NCI-H2171 (cell line): ENCODE results near the gene IGLON5.

Source experiments
- DNase-seq: peaks from one replicate; lab custom pipeline; 2025; lab: John Stamatoyannopoulos, UW

Gene IGLON5

DNA sequence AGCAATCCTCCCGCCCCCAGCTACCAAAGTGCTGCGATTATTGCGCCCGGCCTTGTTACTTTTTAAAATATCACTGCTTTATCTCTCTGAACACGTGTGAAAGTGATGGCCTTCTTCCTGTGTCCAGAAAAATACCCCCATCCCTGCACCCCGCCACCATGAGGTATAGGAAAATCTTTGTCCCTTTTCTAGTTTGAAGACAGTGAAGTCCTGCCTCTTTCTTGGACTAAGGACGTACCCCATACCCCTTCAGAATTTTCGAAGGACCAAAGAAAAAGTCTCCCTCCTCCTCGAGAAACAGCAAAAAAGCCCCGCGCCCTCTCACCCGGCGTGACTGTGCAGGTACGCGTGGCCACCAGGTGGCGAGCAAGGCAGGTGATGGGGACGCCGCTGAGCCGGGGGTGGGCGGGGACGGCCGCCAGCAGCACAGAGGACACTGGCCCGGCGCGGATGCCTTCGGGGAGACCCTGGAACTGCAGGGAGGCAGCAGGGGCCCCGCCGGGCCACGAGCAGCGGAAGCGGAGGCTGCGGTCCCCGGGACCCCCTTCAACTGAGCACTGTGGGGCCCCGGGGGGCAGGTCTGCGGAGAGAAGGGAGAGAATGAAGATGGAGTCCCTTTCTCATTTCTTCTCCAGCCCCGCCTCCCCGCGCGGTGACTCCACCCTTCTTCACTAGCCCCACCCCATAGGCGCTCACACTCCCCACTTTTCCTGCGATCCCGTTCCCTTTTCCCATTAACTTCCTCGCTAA is 27.3 kb downstream of the IGLON5 start:
- peak; percentile 64 for DNase-seq

DNA sequence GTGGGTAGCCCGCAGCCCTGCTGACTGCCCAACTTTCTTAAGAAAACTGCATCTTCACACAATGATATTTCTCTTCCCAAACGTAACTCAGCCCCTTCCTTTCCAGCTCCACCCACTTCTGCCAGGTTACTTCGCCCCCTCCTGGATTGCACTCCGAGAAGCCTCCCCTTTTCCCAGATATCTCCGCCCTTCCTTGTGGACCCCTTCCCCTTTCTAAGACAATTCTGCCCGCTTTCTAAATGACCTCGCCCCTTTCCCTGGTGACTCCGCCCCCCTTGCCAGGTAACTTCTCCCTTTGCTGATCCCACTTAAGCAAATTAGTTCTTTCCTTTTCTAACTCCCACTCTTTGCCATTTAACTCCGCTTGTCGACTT is 27.9 kb downstream of the IGLON5 start:
- DNase-seq: peak; percentile 30

DNA sequence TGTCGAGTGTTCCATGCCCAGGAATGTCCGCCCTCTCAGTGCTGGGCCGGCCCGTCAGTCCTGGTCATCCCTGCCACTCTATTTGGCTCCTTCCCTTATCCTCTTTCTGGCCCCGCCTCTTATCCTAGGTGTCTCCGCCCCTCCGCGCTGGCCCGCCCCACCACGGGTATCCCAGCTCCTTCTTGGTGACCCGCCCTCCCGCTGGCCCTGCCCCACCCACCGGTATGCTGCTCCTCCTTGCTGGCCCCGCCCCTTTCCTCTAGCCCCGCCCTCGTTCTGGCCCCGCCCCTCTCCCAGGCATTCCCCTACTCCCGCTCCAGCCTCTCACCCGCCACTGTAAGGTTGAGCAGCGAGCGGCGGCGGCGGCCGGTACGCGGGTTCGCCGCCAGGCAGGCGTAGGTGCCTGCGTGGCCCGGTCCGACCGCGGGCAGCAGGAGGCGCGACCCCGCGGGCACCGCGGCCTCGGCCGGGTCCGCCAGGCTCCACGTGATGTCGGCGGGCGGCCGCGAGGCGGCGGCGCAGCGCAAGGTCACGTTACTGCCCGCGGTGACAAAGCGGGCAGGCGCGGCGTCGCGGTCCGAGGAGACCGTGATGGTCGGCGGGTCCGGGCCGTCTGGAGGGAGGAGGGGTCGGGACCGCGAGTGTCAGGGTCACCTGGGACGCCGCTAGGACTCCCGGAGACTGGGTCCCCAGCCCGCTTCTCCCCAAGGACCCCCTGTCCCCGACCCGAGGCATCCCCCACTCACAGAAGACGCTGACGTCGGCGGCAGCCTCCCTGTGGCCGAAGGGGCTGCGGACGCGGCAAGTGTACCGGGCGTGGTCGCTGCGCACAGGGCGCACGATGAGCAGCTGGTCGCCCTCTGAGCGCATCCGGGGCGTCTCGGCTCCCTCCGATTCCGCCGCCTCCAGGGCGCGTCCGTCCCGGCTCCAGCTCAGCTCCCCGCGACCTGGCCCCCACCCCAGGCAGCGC is 28.5 kb downstream of the IGLON5 start:
- DNase-seq: peak; percentile 55

DNA sequence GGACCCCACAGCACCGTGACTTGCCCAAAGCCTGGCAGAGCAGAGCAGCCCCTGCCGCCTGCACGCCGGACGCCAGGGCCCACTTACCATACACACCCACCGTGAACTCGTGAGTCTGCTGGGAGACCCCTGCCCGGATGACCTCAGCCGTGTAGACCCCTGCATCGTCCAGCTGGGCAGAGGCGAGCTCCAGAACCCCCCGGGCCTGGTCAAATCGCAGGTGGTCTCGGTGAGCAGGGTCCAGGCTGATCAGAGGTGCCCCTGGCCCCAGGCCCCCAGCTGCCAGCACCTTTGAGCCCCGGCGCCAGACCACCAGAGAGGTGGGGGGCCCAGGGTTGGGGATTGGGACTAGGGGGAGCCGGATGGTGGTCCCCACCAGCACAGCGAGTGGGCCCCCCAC is 29.6 kb downstream of the IGLON5 start:
- no peak for DNase-seq

DNA sequence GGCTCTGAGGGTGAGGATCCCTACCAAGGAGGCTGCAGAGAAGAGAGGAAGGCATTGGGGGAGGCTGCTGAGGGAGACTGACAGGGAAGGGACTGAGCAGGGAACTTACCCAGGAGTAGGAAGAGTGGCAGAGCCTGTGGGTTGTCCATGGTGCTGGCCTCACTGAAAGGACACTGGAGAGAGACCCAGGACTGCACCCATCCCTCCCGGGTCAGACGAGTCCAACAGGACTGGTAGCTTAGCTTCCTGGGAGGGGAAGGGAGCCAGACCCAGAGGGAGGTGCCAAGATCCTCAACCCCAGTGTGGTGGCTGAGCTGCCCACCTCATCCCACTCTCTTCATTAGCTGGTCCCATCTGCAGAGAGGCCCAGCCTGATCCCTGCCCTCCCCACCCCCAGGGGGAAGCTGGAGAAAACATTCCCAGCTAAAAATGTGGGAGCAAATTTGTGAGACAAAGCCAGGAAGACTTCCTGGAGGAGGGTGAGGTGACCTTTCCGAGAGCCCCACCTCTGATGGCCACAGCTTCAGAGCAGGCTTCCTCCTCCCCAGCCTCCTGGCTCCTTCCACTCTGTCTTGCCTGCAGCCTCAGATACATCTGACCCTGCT is 30.6 kb downstream of the IGLON5 start, which contains the start of gene VSIG10L:
Gene VSIG10L, minus strand, starts transcription at position 164 of the 605 bp plus-strand sequence. Its CDS starts 15 bp downstream, at position 149.
- no peak for DNase-seq

DNA sequence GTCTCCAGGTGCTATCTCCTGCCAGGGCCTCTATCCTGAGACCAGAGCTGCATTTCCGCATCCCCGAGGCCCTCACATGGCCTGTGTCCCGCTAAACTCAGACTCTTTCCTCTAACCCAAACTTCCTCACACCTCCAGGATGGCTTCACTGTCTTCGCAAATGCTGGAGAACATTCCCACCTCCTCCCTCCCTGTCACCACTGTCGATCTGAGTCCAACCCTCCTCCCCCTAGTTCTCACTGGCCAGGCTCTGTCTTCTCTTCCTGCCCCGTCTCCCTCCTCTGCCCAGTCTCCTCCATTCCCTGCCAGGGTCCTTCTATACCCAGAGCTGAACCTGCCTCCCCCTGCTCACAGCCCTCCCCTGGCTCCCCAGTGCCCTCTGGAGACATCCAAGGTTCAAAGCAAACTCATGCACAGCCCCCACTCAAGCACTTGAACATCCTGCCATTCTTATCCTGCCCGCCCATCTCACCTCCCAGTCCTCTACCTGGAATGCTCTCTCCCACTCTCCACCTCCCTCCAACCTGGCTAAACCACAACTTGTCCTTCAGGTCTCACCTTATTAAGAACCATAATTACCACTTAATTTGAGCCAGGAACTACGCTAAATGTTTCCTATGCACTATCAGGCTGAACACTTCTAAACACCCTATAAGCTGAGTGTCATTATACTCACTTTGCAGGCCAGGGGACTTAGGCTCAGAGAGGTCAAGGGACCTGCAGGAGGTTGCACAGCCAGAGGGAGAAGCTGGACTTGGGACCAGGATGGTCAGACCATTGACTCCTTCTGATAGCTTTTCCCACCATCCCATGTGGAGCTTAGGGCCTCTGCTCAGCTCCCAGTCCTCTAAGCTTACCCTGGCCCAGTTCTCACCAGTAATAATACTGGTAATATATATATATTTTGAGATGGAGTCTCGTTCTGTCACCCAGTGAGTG is 31.5 kb downstream of the IGLON5 start:
- DNase-seq: no peak

DNA sequence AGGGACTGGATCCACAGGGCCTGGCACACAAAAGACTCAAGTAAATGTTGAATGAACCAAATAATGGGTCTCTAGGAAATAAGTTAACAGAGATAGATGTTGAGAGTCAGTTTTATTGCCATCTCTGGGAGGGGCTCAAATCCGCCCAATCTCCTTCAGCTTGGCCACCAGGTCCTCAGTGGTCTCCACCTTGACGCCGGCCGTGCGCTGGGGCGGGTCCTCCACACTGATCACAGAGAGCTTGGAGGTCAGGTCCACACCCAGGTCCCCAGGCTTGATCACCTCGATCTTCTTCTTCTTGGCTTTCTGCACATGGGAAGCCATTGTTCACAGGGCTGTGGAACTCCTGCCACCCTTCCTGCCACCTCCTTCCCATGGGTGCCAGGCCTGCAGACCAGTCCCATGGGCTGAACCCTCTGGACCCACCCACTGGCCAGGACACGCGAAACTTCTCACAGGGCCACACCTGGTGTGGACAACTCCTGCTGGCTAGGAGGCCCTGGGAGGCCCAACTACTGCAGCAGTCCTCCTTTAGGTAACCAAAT is 33.7 kb downstream of the IGLON5 start:
- no peak for DNase-seq

DNA sequence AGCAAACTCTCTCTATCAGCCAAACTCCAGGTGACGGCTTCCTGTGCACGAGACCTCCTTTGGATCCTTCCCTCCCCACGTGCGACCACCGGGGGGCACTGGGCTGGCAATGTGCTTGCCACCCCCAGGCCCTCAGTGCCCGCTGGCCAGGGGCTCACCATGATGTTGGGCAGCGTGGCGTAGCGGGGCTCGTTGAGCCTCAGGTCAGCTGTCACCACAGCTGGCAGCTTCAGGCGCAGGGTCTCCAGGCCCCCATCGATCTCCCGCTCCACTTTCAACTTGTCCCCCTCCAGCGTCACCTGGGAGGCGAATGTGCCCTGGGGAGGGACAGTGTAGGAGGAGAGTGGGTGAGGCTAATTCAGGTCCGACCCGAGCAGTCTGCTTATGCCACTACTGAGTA is 35.3 kb downstream of the IGLON5 start:
- DNase-seq: no peak

DNA sequence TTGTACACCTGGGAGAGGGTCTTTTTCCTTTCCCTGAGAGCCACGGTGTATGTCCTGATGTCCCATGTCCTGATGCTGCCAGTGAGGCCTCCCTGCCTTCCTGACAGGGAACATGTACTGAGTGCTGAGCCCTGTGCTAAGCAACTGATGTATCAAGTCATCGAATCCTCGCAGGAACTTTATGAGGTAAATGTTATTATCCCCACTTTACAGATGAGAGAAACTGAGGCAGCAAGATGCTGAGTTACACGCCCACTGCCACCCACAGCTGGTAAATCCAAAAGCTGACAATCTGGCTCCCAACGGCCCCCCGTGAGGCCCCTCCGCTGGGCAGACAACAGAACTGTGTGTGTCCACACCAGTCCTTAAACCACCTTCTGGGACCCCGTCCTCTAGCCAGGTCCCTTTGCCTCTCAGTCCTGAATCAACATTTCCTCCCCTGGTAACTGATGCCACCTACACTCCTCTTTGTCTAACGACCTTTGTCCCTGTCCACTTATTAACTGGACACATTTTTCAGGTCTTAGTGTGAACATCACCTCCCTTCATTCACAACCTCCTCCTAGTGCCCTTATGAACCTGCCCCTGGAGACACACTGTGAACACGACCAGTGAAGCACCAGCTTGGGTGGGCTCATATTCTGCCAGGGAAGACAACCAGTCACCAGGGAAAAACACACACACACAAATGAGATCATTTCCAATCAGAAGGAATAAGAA is 35.9 kb downstream of the IGLON5 start:
- DNase-seq: no peak

DNA sequence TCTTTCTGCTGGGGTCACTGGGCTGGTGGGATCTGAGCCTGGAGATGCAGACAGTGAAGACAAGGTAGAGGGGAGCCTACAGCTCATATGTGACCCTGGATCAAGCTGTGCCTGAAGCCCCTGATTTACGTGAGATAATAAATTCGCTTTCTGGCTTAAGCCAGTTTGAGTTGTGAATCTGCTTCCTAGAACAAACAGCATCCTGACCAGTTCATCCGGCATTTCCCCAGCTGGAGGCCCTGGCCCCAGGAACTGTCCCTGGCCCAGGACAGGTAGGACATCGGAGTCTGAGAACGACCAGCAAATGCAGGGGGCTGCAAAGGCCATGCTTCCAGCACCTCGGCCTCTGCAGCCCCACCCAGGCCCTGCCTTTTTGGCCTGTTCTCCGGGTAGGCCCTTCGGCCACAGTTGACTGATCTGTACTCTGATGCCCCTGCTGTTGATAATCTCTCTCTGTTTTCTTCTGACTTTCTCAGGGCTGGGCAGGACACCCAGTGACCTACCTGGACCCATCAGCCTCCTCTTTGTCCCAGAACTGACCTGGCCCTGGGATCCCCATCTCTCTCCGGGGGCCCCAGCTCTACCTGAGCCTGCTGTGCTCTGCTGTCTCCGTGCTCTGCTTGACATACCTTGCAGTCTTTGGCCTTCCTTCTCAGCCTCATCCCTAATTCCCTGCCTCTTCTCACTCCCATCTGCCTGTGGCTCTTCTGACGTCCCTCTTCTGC is 40.0 kb downstream of the IGLON5 start:
- no peak for DNase-seq

DNA sequence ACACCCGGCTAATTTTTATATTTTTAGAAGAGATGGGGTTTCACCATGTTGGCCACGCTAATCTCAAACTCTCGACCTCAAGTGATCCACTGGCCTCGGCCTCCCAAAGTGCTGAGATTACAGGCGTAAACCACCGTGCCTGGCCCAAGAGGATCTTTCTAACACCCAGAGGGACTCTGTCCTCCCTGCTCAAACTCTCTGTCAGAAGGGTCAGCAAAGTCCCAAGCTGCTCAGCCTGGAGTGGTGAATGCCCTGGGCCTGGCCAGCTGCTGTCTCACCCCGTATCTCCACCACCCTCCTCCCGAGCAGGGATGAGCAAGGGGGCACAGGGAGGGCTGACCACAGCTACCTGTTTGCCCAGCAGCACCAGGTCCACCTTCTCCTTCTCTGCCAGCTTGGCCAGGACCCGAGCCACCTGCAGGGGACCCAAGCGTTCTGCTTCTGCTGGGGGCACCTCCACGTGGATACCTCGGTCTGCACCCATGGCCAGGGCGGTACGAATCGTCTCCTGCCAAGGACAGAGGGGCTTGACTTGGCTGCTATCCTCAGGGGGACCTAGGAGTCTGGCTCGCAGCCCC is 41.4 kb downstream of the IGLON5 start:
- DNase-seq: no peak

DNA sequence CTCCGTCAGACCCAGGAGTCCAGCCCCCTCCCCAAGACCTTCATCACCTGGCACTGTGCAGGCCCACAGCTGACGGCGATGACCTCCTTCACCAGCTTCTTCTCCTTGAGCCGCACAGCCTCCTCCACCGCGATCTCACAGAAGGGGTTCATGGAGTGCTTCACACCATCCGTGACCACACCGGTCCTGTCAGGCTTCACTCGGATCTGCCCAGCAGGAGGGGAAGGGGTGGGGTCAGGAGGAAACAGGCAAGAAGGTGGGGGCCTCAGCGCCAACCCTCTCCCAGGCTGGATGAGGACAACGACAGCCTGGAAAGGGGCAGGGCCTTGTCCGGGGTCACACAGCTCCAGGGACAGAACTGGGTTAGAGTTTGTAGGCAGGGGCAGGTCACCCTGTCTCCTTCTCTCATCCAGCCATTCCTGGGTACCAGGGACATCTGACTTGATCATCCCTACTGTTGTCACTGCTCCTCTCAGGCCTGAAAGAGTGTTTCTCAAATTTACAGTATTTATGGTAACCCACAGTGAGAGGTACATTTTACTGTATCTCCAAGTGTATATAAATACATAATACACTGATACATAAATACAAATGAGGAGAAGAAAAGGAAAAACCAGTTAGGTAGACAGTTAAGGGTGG is 42.8 kb downstream of the IGLON5 start:
- DNase-seq: no peak

DNA sequence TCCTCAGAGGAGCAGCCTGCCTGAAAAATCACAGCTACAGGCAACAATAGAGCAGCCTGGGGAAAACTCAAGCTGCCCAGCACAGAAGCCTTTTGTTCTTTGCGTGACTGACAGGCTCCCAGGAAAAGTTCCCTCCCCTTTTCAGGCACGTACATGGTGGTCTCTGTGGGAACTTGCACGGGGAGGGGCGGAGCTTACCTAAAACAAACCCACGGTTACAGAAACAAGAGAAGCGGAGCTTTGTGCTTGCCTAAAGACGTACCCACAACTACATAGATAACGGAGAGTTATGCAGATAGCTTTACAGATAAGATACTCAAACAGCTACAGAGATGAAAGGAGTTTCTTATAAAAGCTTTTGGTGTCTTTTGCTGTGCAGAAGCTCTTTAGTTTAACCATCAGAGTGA is 43.3 kb downstream of the IGLON5 start:
- DNase-seq: no peak

DNA sequence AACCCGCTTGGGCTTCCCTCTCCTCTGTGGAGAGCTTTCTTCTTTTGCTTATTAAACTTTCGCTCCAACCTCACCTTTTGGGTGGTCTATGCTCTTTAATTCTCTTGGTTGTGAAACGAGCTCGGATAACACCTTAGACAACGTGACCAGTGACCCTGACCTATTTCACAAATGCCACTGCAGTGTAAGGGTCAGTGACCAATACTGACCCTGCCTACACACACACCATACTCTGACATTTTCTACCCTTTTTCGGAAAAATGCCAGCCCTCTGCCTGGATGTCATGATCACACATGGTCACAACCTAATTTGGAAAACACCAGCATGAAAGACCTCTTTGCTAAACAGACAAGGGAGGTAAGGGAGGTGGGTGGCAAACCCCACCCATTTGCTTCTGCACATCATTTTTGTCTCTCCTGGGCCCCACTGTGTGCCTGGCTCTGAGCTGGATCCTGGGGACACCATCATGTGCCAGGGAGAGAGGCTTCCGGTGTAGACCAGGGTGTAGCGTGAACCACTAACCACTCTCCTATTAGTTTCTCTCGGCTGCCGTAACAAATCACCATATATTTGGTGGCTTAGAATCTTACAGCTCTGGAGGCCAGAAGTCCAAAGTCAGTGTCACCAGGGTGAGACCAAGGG is 44.8 kb downstream of the IGLON5 start:
- no peak for DNase-seq

DNA sequence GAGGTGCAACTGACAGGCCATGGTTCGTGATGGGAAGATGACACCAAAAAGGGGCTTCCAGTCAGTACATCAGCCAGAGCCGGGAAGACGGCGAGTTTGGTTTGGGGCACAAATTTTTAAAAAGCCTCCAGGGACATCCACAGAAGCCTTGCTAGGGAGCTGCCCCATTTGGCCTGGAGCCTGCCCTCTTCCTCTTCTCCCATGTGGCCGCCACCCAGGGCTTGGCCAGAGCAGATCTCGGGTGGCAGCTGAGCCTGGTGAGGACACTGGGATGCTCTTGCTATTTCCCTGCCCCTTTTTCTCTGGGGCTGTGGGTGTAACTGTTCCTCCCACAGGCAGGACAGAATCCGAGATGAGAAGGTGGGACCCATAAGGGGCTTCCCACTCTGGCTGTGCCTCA is 46.5 kb downstream of the IGLON5 start:
- DNase-seq: no peak

DNA sequence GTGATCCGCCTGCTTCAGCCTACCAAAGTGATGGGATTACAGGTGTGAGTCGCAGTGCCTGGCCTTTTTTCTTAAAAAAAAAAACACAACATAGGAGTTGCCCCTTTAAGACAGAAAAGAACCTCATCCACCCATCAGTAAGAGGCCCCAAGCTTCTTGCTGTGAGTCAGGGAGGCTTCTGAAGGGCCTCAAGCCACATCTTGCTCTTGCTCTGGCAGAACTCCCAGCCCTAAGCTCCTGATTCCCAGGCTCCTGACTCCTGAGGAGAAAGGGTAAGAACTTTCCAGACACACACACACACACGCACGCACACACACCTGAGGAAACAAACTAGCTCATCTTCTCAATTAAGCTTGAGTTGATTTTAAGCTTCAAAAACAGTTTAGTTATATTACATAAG is 47.9 kb downstream of the IGLON5 start:
- no peak for DNase-seq

DNA sequence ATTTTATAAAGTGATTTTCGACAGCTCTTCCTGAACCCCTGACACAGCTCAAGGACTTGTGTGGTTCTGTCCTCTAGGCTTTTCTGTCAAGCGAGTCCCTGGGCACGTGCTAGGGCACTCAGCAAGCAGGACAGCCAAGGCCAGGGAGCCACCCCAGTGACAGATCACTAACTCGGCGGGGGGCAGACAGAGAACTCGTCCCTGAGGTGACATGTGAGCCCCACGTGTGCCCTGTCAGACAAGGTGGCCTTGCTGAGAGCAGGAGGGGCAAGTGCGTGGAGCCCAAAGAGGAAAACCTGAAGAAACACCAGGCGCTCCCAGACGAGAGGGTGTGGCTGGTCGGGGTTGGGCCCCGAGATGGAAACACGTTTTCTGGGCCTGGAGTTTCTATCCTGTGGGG is 49.8 kb downstream of the IGLON5 start:
- no peak for DNase-seq
